NCI-H1417 (cell line): Measurements from ENCODE around the gene FNIP1.
"Not testable (repeated sequence)": the region's sequence is repeated elsewhere in the genome, so short reads cannot be mapped to it uniquely, and the experiment has no call there.

ENCODE experiments used
- DNase-seq, 3 experiments: peaks; one replicate each; lab custom pipeline; 2025; lab: John Stamatoyannopoulos, UW

FNIP1 gene

DNA sequence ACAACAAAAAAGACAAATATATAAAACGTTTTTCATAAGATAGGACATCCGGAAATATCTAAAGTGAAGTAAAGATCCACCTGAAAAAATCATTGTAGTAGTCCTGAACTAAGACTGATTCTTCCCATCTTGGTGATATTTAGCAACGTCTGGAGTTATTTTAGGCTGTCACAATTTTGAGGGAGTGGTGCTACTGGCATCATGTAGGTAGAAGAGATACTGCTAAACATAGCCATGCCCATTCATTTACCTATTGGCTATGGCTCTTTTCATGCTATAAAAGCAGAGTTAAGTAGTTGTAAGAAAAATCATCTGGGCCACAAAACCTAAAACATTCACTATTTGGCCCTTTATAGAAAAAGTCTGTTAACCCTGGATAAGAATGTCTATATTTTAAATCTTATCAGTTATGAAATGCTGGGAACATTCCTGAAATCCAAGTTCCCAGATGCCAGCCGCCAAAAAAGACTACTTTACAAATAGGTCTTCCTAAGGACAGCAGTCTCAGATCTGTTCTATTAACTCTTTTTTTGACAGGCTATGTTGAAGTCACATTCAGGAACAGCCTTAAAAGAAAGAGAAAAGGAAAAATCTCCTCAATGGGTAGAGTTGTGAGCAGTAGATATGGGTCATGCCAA lies 188.8 kb downstream of the FNIP1 start:
- no peak for DNase-seq

DNA sequence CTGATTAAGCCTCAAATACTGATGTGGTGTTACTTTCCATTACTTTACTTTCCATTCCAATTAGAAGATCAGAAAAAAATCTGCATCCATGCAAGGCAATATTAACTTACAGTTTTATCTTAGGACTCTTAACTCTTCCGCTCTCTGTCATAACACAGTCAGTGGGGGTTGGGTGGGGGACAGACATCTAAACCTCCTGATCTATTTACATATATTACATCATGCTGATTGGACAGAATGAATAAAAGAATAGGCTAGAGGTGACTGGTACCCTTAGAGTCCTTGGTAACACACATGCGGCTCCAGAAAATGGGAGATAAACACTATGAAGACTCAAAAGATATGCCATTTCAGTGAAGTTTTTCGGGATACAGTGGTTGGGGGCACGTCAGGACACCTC lies 189.4 kb downstream of the FNIP1 start:
- DNase-seq: no peak

DNA sequence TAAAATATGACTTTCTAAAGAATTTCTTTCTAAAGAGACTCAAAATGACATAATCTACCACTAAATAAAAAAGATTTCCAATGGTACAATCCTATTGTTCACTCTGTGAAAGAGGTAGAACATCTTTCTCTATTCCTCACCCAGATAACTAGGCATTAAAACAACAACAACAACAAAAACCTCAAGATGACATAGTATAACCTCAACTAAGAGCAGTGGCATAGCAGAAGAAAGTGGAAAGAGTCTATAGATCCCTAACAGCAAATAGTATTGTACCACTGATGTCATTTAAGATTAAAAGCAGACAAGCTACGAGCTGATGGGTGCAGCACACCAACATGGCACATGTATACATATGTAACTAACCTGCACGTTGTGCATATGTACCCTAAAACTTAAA lies 191.7 kb downstream of the FNIP1 start:
- DNase-seq: no peak

DNA sequence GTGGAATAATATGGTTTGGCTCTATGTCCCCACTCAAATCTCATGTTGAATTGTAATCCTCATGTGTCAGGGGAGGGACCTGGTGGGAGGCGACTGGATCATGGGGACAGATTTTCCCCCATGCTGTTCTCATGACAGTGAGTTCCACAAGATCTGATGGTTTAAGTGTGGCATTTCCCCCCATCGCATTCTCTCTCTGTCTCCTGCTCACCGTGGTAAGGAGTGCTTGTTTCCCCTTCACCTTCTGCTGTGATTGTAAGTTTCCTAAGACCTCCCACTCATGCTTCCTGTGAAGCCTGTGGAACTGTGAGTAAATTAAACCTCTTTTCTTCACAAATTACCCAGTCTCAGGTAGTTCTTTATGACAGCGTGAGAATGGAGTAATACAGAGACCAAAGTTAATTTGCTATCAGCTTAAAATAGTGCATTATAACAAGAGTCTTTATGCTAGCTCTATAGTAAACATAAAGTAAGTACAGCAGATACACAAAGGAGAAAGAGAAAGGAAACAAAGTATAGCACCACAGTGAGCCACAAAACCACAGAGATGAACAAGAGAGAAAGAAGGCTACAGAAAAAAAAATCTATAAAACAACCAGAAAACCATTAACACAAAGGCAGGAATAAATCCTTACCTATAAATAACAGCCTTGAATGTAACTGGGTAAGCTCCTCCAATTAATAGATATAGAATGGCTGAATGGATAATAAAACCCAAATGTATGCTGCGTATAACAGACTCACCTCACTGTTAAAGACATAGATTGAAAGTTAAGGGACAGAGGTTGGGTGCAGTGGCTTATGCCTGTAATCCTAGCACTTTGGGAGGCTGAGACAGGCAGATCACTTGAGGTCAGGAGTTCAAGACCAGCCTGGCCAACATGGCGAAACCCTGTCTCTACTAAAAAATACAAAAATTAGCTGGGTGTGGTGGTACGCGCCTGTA lies 201.5 kb downstream of the FNIP1 start:
- DNase-seq: no peak

DNA sequence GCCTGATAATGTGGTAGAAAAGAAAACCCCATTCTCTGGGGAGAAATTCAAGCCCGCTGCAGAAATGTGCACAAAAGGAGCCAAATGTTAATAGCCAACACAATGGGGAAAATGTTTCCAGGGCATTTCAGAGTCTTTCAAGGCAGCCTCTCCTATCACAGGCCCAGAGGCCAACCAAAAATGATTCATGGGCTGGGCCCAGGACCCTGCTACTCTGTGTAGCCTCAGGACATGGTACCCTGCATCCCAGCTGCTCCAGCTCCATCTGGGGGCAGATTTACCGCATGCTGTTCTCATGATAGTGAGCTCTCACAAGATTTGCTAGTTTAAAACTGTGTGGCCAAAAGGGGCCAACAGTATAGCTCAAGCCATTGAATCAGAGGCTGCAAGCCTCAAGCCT lies 202.9 kb downstream of the FNIP1 start:
- no peak for DNase-seq

DNA sequence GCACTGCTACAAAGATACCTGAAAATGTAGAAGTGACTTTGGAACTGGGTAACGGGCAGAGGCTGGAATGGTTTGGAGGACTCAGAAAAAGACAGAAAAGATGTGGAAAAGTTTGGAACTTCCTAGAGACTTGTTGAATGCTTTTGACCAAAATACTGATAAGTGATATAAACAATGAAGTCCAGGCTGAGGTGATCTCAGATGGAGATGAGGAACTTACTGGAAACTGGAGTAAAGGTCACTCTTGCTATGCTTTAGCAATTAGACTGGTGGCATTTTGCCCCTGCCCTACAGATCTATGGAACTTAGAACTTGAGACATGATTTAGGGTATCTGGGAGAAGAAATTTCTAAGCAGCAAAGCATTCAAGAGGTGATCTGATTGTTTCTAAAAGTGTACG lies 203.4 kb downstream of the FNIP1 start:
- DNase-seq: not testable (repeated sequence)
